ENCODE results near the gene SMPD1.
"Not testable (repeated sequence)": the region's sequence is repeated elsewhere in the genome, so short reads cannot be mapped to it uniquely, and the experiment has no call there.

SMPD1 gene

GRCh38 chr11:6390718-6391469, 620 bp downstream of the SMPD1 start:
- H3K4me3 ChIP-seq (ENCODE audit: insufficient read length, low read depth): peak overlapping the region; percentile 63
- no peak for TF ChIP-seq ZNF274 (IDR thresholded peaks at IDR 0.05; ENCODE audit: low read depth, low read length)
- no peak for TF ChIP-seq SUZ12 (IDR thresholded peaks at IDR 0.05; ENCODE audit: extremely low read depth, insufficient read depth, insufficient read length)
- no peak for TF ChIP-seq YY1 (IDR thresholded peaks at IDR 0.05; ENCODE audit: insufficient read depth, insufficient read length)
- H3K36me3 ChIP-seq (ENCODE audit: insufficient read depth, insufficient read length, low read length): peaks cover 21% of the 10 kb centered on the region
- peak overlapping the region; percentile 84 for H3K9ac ChIP-seq (ENCODE audit: insufficient read length, low read depth)
- H3K4me1 ChIP-seq (ENCODE audit: insufficient read depth, insufficient read length): peaks cover 6% of the 10 kb centered on the region
- H3K9me3 ChIP-seq (ENCODE audit: insufficient read depth, low read length): no peaks in the 10 kb centered on the region
- peaks cover 9% of the 10 kb centered on the region for H3K27me3 ChIP-seq (ENCODE audit: insufficient read depth, insufficient read length)
- no peak for DNase-seq (ENCODE audit: low read depth, low spot score)

GRCh38 chr11:6391537-6392134, 1.4 kb downstream of the SMPD1 start:
- Histone ChIP-seq H3K36me3 (ENCODE audit: insufficient read depth, insufficient read length, low read length) (peaks cover 24% of the 10 kb centered on the region), H3K4me3 (ENCODE audit: insufficient read length, low read depth) (no peak overlapping the region), H3K9ac (ENCODE audit: insufficient read length, low read depth) (no peak overlapping the region), H3K9me3 (ENCODE audit: insufficient read depth, low read length) (no peaks in the 10 kb centered on the region), H3K27me3 (ENCODE audit: insufficient read depth, insufficient read length) (peaks cover 9% of the 10 kb centered on the region), H3K4me1 (ENCODE audit: insufficient read depth, insufficient read length) (peaks cover 6% of the 10 kb centered on the region)
- DNase-seq (ENCODE audit: low read depth, low spot score): no peak
- TF ChIP-seq YY1 (IDR thresholded peaks at IDR 0.05; ENCODE audit: insufficient read depth, insufficient read length) (no peak), ZNF274 (IDR thresholded peaks at IDR 0.05; ENCODE audit: low read depth, low read length) (no peak), SUZ12 (IDR thresholded peaks at IDR 0.05; ENCODE audit: extremely low read depth, insufficient read depth, insufficient read length) (no peak)

DNA sequence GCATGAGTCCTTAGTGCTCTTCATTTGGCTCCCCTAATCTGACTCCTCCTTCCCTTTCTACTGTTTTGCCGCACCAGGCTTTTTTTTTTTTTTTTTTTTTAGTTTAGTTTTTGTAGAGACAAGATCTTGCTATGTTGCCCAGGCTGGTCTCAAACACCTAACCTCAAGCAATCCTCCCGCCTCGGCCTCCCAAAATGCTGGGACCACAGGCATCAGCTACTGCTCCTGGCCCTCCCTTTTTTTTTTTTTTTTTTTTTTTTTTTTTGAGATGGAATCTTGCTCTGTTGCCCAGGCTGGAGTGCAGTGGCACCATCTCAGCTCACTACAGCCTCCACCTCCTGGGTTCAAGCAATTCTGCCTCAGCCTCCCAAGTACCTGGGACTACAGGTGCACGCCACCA, 2.0 kb downstream of the SMPD1 start:
- not testable (repeated sequence) for H3K9ac ChIP-seq (ENCODE audit: insufficient read length, low read depth)

GRCh38 chr11:6393989-6394670, 3.9 kb downstream of the SMPD1 start:
- no peak for DNase-seq (ENCODE audit: low read depth, low spot score)
- TF ChIP-seq SUZ12 (IDR thresholded peaks at IDR 0.05; ENCODE audit: extremely low read depth, insufficient read depth, insufficient read length) (no peak), ZNF274 (IDR thresholded peaks at IDR 0.05; ENCODE audit: low read depth, low read length) (no peak), YY1 (IDR thresholded peaks at IDR 0.05; ENCODE audit: insufficient read depth, insufficient read length) (no peak)

More for the DNA sequence above, 2.0 kb downstream of the SMPD1 start:
- H3K27me3 ChIP-seq (ENCODE audit: insufficient read depth, insufficient read length); H3K9me3 ChIP-seq (ENCODE audit: insufficient read depth, low read length); H3K4me3 ChIP-seq (ENCODE audit: insufficient read length, low read depth); DNase-seq (ENCODE audit: low read depth, low spot score); H3K4me1 ChIP-seq (ENCODE audit: insufficient read depth, insufficient read length): not testable (repeated sequence)
- H3K36me3 ChIP-seq (ENCODE audit: insufficient read depth, insufficient read length, low read length): peaks cover 24% of the 10 kb centered on the region

GRCh38 chr11:6395470-6396060, 5.3 kb downstream of the SMPD1 start:
- Histone ChIP-seq H3K27me3 (ENCODE audit: insufficient read depth, insufficient read length) (peaks cover 8% of the 10 kb centered on the region), H3K4me3 (ENCODE audit: insufficient read length, low read depth) (no peak overlapping the region), H3K9me3 (ENCODE audit: insufficient read depth, low read length) (no peaks in the 10 kb centered on the region), H3K9ac (ENCODE audit: insufficient read length, low read depth) (no peak overlapping the region), H3K36me3 (ENCODE audit: insufficient read depth, insufficient read length, low read length) (peaks cover 25% of the 10 kb centered on the region), H3K4me1 (ENCODE audit: insufficient read depth, insufficient read length) (peaks cover 6% of the 10 kb centered on the region)
- no peak for TF ChIP-seq SUZ12 (IDR thresholded peaks at IDR 0.05; ENCODE audit: extremely low read depth, insufficient read depth, insufficient read length)
- TF ChIP-seq ZNF274 (IDR thresholded peaks at IDR 0.05; ENCODE audit: low read depth, low read length): no peak
- no peak for TF ChIP-seq YY1 (IDR thresholded peaks at IDR 0.05; ENCODE audit: insufficient read depth, insufficient read length)
- no peak for DNase-seq (ENCODE audit: low read depth, low spot score)

More at GRCh38 chr11:6393989-6394670, 3.9 kb downstream of the SMPD1 start:
- Histone ChIP-seq H3K9me3 (ENCODE audit: insufficient read depth, low read length) (no peaks in the 10 kb centered on the region), H3K9ac (ENCODE audit: insufficient read length, low read depth) (no peak overlapping the region), H3K4me1 (ENCODE audit: insufficient read depth, insufficient read length) (peaks cover 6% of the 10 kb centered on the region), H3K36me3 (ENCODE audit: insufficient read depth, insufficient read length, low read length) (peaks cover 24% of the 10 kb centered on the region), H3K27me3 (ENCODE audit: insufficient read depth, insufficient read length) (peaks cover 9% of the 10 kb centered on the region), H3K4me3 (ENCODE audit: insufficient read length, low read depth) (no peak overlapping the region)

DNA sequence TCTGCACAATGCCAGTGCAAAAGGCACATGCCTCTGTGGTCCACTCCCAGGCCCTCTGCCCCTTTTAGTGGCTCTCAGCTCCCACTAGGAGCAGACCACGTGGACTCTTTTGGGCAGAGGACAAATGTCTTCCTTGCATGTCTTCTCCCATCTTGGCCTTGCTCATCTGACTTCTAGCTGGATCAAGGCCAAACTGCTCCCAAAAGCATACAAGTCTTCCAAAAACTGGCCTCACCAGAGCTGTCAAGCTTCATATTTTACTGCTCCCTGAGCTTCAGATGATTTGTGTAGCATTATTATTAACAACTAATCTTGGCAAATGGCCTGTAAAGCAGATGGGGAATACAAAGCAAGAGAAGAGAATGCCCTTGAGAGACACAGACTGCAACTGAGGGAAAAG, 6.9 kb downstream of the SMPD1 start:
- no peaks in the 10 kb centered on the region for H3K27me3 ChIP-seq (ENCODE audit: insufficient read depth, insufficient read length)
- H3K4me1 ChIP-seq (ENCODE audit: insufficient read depth, insufficient read length): no peaks in the 10 kb centered on the region
- TF ChIP-seq YY1 (IDR thresholded peaks at IDR 0.05; ENCODE audit: insufficient read depth, insufficient read length) (no peak), ZNF274 (IDR thresholded peaks at IDR 0.05; ENCODE audit: low read depth, low read length) (no peak), SUZ12 (IDR thresholded peaks at IDR 0.05; ENCODE audit: extremely low read depth, insufficient read depth, insufficient read length) (no peak)
- no peak for DNase-seq (ENCODE audit: low read depth, low spot score)
- no peaks in the 10 kb centered on the region for H3K9me3 ChIP-seq (ENCODE audit: insufficient read depth, low read length)
- H3K4me3 ChIP-seq (ENCODE audit: insufficient read length, low read depth): no peak overlapping the region
- no peak overlapping the region for H3K9ac ChIP-seq (ENCODE audit: insufficient read length, low read depth)
- H3K36me3 ChIP-seq (ENCODE audit: insufficient read depth, insufficient read length, low read length): peaks cover 33% of the 10 kb centered on the region

GRCh38 chr11:6397636-6398035, 7.4 kb downstream of the SMPD1 start:
- H3K9ac ChIP-seq (ENCODE audit: insufficient read length, low read depth): no peak overlapping the region
- DNase-seq (ENCODE audit: low read depth, low spot score): no peak
- peaks cover 33% of the 10 kb centered on the region for H3K36me3 ChIP-seq (ENCODE audit: insufficient read depth, insufficient read length, low read length)
- H3K4me1 ChIP-seq (ENCODE audit: insufficient read depth, insufficient read length): no peaks in the 10 kb centered on the region
- TF ChIP-seq SUZ12 (IDR thresholded peaks at IDR 0.05; ENCODE audit: extremely low read depth, insufficient read depth, insufficient read length) (no peak), YY1 (IDR thresholded peaks at IDR 0.05; ENCODE audit: insufficient read depth, insufficient read length) (no peak), ZNF274 (IDR thresholded peaks at IDR 0.05; ENCODE audit: low read depth, low read length) (no peak)
- no peaks in the 10 kb centered on the region for H3K27me3 ChIP-seq (ENCODE audit: insufficient read depth, insufficient read length)
- no peak overlapping the region for H3K4me3 ChIP-seq (ENCODE audit: insufficient read length, low read depth)
- H3K9me3 ChIP-seq (ENCODE audit: insufficient read depth, low read length): no peaks in the 10 kb centered on the region
